ENCODE results near the gene FH.
A peak's percentile ranks its signal among the peaks of the same experiment; 100 is the strongest.

Gene FH

GRCh38 chr1:241519308-241520079 is at the start of gene FH:
Gene FH, minus strand, starts transcription at chr1:241519755. Its CDS starts 33 bp downstream, at chr1:241519722.
- DNase-seq (ENCODE audit: low read depth in 2 of 2) = peak; percentile 90 to 93

- DNase-seq (ENCODE audit: low read depth in 2 of 2) = no peak
Observed at GRCh38 chr1:241560849-241561187, 41.3 kb upstream of the FH start.

GRCh38 chr1:241560146-241560848 is 40.7 kb upstream of the FH start:
- DNase-seq (ENCODE audit: low read depth in 2 of 2) = no peak

GRCh38 chr1:241557551-241558193 is 38.1 kb upstream of the FH start:
- no peak for DNase-seq (ENCODE audit: low read depth in 2 of 2)

GRCh38 chr1:241557031-241557430 is 37.5 kb upstream of the FH start:
- DNase-seq (ENCODE audit: low read depth in 2 of 2) = no peak

GRCh38 chr1:241555526-241555925 is 36.0 kb upstream of the FH start:
- DNase-seq (ENCODE audit: low read depth in 2 of 2) = no peak

- DNase-seq (ENCODE audit: low read depth in 2 of 2) = no peak
Observed at GRCh38 chr1:241553886-241554592, 34.5 kb upstream of the FH start.

- peak; percentile 0 to 31 for DNase-seq (ENCODE audit: low read depth in 2 of 2)
Observed at GRCh38 chr1:241551759-241552638, 32.4 kb upstream of the FH start.

- no peak for DNase-seq (ENCODE audit: low read depth in 2 of 2)
Observed at GRCh38 chr1:241550318-241550717, 30.8 kb upstream of the FH start.

GRCh38 chr1:241548008-241548407 is 28.5 kb upstream of the FH start:
- no peak for DNase-seq (ENCODE audit: low read depth in 2 of 2)

GRCh38 chr1:241542199-241542907 is 22.8 kb upstream of the FH start:
- no peak for DNase-seq (ENCODE audit: low read depth in 2 of 2)

- DNase-seq (ENCODE audit: low read depth in 2 of 2) = no peak
Observed at GRCh38 chr1:241536969-241537368, 17.4 kb upstream of the FH start.

- no peak for DNase-seq (ENCODE audit: low read depth in 2 of 2)
Observed at GRCh38 chr1:241536304-241536703, 16.7 kb upstream of the FH start.

- no peak for DNase-seq (ENCODE audit: low read depth in 2 of 2)
Observed at GRCh38 chr1:241533326-241534115, 14.0 kb upstream of the FH start.

- DNase-seq (ENCODE audit: low read depth in 2 of 2) = no peak
Observed at GRCh38 chr1:241532864-241533263, 13.3 kb upstream of the FH start.

- DNase-seq (ENCODE audit: low read depth in 2 of 2) = no peak
Observed at GRCh38 chr1:241532162-241532531, 12.6 kb upstream of the FH start, which contains the start of gene KMO. Gene KMO, plus strand, starts transcription at chr1:241532378. Its CDS starts 67 bp downstream, at chr1:241532445.

- no peak for DNase-seq (ENCODE audit: low read depth in 2 of 2)
Observed at GRCh38 chr1:241531195-241532161, 11.9 kb upstream of the FH start.

- DNase-seq (ENCODE audit: low read depth in 2 of 2) = no peak
Observed at GRCh38 chr1:241527146-241527545, 7.6 kb upstream of the FH start.

GRCh38 chr1:241525026-241525425 is 5.5 kb upstream of the FH start:
- no peak for DNase-seq (ENCODE audit: low read depth in 2 of 2)
